ENCODE results near the gene CFAP44. TPM values are rescaled to one million over a fixed set of nuclear protein-coding genes. Genes with fewer than 3 reads are reported as not detected.
"Not testable (repeated sequence)": the region's sequence is repeated elsewhere in the genome, so short reads cannot be mapped to it uniquely, and the experiment has no call there.

Gene CFAP44, protein sequence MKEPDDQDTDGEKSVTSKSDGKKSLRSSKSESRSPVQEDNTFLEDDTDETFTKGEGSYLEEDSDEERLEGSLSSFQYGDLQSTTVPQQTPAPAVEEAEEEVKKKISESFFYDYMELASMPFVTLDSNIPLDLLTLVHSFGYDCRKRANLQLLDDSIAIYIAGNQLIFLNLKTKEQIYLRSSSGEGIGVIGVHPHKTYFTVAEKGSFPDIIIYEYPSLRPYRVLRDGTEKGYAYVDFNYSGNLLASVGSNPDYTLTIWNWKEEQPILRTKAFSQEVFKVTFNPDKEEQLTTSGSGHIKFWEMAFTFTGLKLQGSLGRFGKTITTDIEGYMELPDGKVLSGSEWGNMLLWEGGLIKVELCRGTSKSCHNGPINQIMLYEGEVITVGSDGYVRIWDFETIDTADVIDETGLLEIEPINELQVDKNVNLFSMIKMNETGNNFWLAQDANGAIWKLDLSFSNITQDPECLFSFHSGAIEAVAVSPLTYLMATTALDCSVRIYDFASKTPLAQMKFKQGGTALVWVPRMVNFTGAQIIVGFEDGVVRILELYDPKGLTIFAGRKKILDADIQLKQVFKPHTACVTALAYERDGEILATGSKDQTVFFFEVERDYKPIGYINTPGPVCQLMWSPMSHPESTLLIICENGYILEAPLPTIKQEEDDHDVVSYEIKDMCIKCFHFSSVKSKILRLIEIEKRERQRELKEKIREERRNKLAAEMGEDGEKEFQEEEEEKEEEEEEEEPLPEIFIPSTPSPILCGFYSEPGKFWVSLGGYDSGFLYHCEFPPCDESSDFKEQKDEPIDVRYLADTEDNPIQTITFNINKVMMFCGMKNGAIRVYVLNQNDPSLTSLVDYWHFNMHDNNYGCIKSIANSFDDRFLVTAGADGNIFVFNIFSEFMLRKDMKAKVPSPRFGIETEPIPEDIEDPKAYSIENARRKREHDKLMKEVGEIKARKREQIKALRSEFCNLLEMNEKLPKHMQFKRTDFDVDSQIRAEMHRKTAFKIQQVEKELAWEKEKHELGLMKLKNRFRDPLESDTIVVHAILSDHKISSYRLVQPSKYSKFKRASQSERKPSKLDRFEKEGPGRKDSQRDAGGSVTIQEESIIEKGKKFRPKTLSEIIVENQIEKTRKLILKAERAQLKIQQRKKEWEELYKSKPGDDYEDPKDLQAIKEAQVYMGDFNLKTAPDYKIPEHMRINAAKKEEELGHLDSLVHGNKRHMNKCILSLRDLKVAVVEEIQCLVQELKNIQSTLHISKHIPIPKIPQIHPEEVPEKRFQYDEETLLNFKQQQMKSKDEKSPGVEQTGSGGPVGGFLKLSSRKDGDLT (N-terminal part only)
- total RNA-seq (2014; rRNA removed; shearing (Covaris generic)), result 2.4 and 2.7 TPM in 2 replicates
- 1.0 and 1.4 TPM in 2 replicates for polyA plus RNA-seq (2015; cell fraction: cytosol; rRNA removed)
- 21.0 and 23.6 TPM in 2 replicates for polyA plus RNA-seq (2015; cell fraction: nucleus; rRNA removed)

DNA sequence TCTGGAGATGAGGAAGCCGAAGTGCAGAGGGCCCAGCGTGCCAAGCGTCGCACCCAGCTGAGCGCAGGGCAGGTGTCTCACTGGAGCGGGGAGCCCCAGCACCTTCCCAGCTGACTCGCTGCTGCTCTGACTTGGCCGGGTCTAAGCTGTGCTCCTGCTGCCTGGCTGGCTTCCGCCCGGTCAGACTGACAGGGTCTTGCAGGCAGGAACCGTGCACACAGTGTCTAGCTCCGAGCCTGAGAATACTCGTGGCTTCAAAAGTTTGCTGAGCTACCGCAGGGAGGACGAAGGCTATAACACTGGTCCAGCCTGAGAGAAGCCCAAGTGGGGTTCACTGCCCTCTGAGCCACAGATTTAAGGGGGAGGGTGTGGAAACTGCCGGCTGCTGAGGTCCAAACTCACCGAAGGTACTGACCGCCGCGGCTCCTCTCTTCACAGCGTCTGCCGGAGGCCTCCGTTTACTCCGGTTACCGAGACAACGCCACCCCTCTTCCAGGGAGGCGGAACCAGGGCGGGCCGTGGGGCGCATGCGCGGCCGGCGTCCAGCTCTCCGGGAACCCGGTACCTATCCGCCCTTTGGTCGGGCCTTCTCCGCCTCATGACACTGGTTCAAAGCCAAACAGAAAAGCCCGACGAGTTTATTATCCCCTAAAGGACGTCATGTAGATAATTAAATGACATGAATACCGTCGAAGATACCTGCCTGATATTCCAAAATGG lies at the start of gene CFAP44:
Gene CFAP44 (minus strand): TSS at position 443 of the 720 bp plus-strand sequence. CDS start 7,829 bp downstream, outside the sequence.
- DNase-seq (ENCODE audit: low read depth), result no peak

DNA sequence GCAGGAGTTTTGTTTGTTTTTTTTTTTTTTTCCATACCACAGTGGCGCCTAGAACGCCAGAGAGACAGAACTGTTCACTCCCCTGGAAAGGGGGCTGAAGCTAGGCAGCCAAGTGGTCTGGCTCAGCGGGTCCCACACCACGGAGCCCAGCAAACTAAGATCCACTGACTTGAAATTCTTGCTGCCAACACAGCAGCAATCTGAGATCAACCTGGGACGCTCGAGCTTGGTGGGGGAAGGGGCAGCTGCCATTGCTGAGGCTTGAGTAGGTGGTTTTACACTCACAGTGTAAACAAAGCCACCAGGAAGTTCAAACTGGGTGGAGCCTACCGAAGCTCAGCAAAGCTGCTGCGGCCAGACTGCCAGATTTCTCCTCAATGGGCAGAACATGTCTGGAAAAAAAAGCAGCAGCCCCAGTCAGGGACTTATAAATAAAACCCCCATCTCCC lies 43.9 kb upstream of the CFAP44 start:
- DNase-seq (ENCODE audit: low read depth), result no peak

DNA sequence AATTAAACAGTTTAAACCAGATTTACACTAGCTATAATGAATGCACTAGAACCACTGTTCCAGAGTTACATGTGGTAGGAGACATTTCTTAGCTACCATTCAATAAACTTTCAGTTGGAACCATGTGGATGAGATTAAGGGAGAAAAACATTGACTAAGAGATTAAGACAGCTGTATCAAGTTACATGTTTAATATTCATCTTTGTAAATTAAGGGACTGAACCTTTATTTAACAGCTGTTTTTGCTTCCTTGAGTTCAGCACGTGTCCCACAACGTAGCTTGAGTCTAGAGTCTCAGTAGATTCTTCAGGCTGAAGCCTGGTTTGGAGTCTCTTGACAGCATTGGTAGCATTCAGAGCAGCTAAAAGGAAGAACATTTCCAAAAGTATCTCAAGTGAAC lies 27.2 kb upstream of the CFAP44 start:
- DNase-seq (ENCODE audit: low read depth), result no peak

DNA sequence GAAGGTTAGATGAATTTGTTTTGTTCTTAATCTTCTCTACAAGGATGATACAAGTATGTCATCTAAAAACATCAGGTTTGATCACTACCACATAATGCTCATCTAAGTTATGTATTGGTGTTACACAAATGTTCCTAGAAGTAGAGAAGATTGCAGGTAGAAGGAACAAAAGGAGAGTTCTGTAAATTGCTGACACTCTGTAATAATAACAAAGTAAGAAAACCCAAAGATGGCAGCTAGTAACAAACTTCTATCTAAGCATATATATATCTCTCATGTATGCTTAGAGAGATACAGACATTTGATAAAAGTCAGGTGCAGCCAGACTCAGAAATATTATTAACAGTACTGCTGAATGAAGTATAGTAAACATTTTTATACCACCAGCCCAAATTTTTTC lies 20.2 kb upstream of the CFAP44 start:
- DNase-seq (ENCODE audit: low read depth), result no peak

DNA sequence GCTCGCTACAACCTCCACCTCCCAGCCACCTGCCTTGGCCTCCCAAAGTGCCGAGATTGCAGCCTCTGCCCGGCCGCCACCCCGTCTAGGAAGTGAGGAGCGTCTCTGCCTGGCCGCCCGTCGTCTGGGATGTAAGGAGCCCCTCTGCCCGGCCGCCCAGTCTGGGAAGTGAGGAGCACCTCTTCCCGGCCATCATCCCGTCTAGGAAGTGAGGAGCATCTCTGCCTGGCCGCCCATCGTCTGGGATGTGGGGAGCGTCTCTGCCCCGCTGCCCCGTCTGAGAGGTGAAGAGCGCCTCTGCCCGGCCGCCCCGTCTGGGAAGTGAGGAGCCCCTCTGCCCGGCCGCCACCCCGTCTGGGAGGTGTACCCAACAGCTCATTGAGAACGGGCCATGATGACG lies 17.3 kb upstream of the CFAP44 start:
- not testable (repeated sequence) for DNase-seq (ENCODE audit: low read depth)

DNA sequence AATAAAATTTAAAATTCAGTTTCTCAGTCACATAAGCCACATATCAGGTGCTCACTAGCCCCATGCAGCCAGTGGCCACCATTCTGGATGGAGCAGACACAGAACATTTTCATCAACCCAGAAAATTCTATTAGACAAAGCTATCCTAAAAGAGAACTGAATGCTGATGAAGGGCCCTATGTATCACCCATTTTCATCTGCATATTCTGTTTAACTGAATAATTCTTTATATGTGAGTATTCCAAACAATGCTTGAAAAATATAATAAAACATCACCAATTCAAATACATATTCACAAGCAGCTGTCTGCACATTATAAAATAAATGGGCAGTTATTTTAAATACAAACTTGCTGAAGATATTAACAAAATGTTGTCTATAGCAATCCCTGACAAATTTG lies 14.2 kb upstream of the CFAP44 start:
- DNase-seq (ENCODE audit: low read depth), result no peak

DNA sequence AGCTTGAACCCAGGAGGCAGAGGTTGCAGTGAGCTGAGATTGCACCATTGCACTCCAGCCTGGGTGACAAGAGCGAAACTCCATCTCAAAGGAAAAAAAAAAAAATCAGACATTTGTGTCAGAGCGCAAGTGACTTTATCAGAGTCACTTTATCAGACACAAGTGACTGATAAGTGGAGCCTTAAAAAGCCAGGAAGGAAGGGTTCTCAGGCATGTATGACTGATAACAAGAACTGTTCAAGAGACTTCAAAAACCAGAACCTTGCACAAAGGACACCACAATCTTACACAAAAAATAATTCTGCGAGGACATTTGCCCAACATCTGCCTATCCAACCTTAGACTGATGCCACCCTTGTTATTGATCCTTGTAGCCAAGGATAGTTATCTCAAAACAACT lies 13.3 kb upstream of the CFAP44 start:
- DNase-seq (ENCODE audit: low read depth), result no peak

DNA sequence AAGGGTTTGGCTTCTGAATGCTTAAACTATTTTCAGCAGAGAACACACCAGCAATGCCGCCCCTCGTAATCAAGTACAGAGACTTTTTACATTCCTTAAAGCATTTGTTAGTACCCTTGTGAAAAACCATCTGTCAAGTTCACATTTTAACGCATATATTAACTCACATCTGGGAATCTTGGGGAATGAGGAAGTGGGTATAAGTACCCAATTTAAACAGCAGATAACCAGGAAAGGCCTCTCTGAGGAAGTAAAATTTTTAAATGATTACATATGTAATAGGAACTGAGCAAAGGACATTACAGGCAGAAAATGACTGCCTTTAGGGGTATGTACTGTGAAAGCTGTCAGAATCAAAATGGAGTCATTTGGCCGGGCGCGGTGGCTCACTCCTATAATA lies 12.8 kb upstream of the CFAP44 start:
- DNase-seq (ENCODE audit: low read depth), result no peak

DNA sequence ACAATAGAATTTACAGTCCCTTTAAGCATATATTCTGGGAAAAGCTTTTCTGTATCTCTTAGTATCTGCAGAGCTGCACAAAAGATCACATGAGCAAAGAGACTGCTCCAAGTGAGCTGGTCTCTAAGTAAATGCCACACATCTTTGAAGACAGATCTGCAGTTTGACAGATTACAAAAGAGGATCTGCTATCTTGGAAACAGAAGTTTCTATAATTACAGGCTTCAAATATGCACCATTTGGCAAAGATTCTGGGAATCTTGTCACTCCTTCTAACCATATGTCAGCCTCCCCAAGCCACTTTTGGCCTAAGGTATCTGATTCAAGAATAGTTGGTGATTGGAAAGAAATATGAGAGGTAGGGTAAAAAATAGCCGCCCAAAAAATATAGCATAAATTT lies 9.6 kb upstream of the CFAP44 start:
- no peak for DNase-seq (ENCODE audit: low read depth)

DNA sequence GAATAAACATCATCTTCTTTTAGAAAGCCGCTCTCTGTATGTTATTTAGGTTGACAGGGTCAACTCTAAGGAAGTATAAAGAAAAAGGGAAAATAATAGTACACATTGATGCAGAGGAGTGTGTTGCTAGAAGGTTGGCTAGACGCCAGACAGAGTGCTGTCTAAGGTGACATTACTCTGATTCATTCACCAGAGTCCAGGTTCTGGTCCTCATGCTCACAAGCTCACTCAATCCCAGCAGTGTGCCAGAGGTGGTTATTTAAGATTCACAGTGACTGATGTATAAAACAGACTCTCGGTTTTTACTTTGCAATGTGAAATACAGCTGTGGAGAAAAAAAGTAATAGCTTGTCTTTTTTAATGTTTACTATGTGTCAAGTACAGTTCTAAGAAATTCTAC lies 1.7 kb downstream of the CFAP44 start:
- DNase-seq (ENCODE audit: low read depth), result peak; percentile 40

DNA sequence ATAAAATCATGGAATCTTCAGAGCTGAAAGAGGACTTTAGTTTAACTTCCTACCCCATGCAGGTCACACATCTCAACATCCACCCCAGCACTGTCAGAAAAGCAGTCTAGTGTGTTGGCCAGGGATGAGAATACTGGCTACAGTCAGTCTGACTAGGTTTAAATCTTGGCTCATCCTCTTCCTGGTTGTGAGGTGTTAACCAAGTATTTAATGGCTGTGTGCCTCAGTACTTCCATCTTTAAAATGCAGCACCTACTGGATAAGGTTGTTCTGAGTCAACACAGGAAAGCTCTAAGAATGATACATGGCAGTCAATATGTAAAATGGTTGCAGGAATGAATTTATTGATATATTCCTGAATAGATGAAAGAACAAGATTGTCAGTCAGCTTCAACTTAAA lies 3.1 kb downstream of the CFAP44 start:
- no peak for DNase-seq (ENCODE audit: low read depth)

DNA sequence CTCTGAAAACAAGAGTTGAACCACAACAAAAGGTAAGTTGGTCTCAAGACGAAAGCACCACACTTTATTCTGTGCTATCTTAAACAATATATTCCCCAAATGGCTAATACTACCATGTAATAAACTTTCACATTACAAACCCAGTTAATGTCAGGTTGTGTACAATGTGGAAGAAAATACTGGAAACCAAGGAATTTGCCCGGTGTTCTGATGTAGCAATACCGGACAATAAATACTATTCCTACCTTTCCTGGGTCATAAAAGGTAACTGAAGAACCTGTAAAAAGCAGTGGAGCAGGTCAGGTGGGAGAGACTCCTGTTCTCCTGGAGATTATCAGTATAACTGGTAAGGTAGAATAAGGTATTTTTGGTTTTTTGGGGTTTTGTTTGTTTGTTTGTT lies 3.9 kb downstream of the CFAP44 start:
- DNase-seq (ENCODE audit: low read depth), result no peak

DNA sequence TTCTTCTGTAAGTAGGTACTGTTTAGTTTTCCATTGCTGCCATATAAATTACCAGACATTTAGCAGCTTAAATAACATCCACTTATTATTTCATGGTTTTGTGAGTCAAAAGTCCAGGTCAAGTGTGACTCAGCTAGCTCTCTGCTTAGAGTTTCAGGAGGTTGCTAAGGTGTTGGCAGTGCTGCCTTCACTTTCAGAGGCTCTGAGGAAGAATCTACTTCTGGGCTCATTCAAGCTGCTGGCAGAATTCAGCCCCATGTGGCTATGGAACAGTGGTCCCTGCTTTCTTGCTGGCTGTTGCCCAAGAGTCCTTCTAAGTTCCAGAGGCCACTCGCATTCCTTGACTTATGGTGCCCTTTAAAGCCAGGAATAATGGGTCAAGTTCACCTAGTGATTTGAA lies 4.5 kb downstream of the CFAP44 start:
- DNase-seq (ENCODE audit: low read depth), result peak; percentile 83

DNA sequence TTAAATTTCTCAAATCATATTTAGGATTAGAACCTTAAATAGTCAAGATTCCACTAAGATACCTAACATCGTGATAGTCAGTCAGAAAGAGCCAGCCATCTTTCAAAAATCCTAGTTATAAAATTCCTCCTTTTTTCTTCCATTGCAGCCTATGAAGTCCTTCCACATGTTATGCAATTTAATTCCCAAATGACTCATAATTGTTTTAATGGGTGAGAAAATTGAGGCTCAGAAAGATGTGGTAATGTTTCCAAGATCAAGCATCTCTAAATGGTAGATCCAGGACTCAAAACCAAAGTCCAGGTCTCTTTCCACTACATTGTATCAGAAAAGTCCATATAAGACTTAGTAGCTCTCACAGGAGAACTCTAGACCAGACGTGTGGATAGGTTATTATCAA lies 9.5 kb downstream of the CFAP44 start:
- DNase-seq (ENCODE audit: low read depth), result no peak

DNA sequence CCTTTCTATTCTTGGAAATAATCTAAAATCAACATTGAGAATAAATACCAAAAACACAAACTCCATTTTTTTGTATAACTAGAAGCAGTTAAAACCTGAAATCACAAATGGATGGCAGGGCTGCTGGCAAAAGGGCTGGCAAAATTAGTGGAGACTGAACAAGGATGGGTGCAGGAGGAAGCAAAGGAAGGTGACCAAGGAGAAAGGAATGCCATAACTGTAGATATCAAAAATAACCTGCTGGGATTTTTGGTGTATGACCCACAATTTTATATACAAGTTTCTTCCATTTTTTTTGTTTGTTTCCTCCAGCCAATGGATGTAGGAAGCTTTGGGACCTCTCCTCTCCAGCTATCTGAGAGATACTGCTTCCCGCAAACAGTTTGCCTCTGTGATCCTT lies 12.7 kb downstream of the CFAP44 start:
- peak; percentile 77 for DNase-seq (ENCODE audit: low read depth)

DNA sequence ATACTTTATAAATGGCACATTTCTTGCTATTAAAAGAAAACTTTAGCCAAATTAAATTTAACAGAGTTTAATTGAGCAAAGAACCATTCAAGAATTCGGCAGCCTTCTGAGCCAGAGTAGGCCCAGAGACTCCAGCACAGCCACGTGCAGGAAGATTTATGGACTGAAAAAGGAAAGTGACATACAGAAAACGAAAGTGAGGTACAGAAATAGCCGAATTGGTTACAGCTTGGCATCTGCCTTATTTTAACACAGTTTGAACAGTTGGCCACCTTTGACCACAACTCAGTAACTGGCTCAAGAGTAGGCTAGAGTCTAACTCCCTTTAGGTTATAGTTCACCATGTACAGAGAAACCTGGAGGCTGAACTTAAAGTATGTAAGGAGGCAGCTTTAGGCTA lies 17.6 kb downstream of the CFAP44 start:
- no peak for DNase-seq (ENCODE audit: low read depth)

DNA sequence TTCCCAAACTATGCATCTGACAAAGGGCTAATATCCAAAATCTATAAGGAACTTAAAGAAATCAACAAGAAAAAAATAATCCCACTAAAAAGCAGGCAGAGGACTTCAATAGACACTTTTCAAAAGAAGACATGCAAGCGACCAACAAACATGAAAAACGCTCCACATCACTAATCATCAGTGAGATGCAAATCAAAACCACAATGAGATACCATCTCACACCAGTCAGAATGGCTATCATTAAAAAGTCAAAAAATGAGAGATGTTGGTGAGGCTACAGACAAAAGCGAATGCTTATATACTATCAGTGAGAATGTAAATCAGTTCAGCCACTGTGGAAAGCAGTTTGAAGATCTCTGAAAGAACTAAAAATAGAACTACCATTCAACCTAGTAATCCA lies 20.2 kb downstream of the CFAP44 start:
- DNase-seq (ENCODE audit: low read depth), result no peak

DNA sequence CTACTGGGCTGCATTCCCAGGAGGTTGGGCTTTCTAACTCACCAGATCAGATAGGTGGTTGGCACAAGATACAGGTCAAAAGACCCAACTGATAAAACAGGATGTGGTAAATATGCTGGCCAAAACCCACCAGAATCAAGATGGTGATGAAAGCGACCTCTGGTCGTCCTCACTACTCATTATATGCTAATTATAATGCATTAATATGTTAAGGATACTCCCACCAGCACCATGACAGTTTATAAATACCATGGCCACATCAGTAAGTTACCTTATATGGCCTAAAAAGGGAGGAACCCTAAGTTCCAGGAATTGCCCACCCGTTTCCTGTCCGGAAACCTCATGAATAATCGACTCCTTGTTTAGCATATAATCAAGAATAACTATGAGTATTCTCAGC lies 31.6 kb downstream of the CFAP44 start:
- peak; percentile 32 for DNase-seq (ENCODE audit: low read depth)

DNA sequence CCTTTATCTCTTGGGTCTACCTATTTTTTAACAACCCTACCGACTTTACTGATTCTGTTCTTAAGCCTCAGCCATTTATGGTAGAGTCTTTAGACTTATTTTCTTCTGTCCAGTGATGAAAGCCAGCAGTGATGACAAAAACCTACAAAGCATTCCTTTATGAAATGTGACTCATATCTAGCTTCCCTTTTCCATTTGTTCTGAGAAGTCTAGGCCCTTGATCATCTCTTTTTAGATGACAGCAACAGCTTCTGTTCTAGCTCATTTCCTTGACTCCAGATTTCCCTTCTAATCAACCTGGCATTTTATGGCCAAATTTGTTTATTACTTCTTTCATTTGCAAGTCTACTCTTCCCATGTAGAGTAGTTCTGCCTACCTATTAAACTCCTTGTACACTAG lies 36.1 kb downstream of the CFAP44 start:
- peak; percentile 86 for DNase-seq (ENCODE audit: low read depth)

DNA sequence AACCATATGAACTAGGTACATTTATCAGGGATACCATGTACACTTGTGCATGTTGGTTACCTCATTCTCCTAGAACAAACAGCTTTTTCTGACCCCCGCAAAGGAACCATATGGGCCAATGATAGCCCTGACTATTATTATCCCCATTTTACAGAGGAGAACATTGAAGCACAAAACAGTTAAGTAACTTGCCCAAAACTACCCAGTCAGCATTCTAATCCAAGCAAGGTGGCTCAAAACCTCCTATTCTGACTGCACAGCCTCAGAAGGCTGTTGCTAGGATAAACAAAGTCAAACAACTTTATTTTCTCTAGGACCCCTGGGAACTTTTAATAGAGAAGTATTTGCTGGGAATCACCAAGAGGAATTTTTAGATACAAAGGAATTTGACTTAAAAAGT lies 36.7 kb downstream of the CFAP44 start:
- DNase-seq (ENCODE audit: low read depth), result no peak

All from HT1080 (cell line).